Loucy (cell line): ENCODE measurements around the gene NUDT1.

ENCODE experiments used
- CTCF ChIP-seq: fragments of 200-600 bp; sonication (generic); conservative IDR thresholded peaks from 2 replicates; pipeline ENCODE4 v1.5.1; 2014; ENCODE audit warnings: mild to moderate bottlenecking, antibody characterized with exemption, low read length
- EZH2phosphoT487 ChIP-seq: fragments of 200-600 bp; IDR thresholded peaks from 2 replicates; pipeline ENCODE4 v1.6.1; 2018; ENCODE audit warnings: antibody characterized with exemption, mild to moderate bottlenecking, moderate library complexity, borderline replicate concordance

- TF ChIP-seq CTCF (no peak), EZH2phosphoT487 (no peak)
These were observed at the start of gene NUDT1, which contains the start of gene MRM2 for GRCh38 chr7:2241580-2242540.
